PC-3 (cell line): ENCODE results near the gene GINS2. TPM values are rescaled to one million over a fixed set of nuclear protein-coding genes. Genes with fewer than 3 reads are reported as not detected.

Experiments
- ATAC-seq: fragments of 200-7000 bp; cut with Tn5 transposase; 2 replicates; pipeline ENCODE4 v1.9.1; 2020; ENCODE audit warnings: mild to moderate bottlenecking, moderate library complexity
- BruUV-seq: library from RNA; stranded (reverse); fragments of 400-500 nt; replicated peaks from 2 replicates; lab custom pipeline; 2021; lab: Mats Ljungman, UMichigan
- CTCF ChIA-PET: fragments of 300-600 bp; sonication (Branson Sonifier 250); formaldehyde crosslinking; loops from one replicate; lab custom pipeline; 2022; ENCODE audit warnings: antibody characterized with exemption; lab: Charles Lee
- POLR2A ChIA-PET: fragments of 300-600 bp; sonication (Branson Sonifier 250); formaldehyde crosslinking; loops from one replicate; lab custom pipeline; 2022; ENCODE audit warnings: antibody characterized with exemption; ENCODE audit not compliant: unreplicated experiment; lab: Charles Lee
- DNase-seq: peaks from one replicate; pipeline ENCODE4 v3.0.0-alpha.2; 2015
- H2AFZ ChIP-seq: fragments of 300-600 bp; sonication (generic); 2 replicates; pipeline ENCODE4 v1.6.0; 2016; ENCODE audit warnings: antibody characterized with exemption, low read length
- H3F3A ChIP-seq: fragments of 300-600 bp; sonication (generic); one replicate; pipeline ENCODE4 v1.6.0; 2017; ENCODE audit warnings: antibody characterized with exemption, low read length, control low read depth, mild to moderate bottlenecking; ENCODE audit not compliant: unreplicated experiment
- H3K27ac ChIP-seq: fragments of 300-600 bp; sonication (generic); 2 replicates; pipeline ENCODE4 v1.5.1; 2016; ENCODE audit warnings: mild to moderate bottlenecking, low read length
- H3K27me3 ChIP-seq: fragments of 300-600 bp; sonication (generic); 2 replicates; pipeline ENCODE4 v1.6.1; 2016; ENCODE audit warnings: low read length, mixed read lengths
- H3K36me3 ChIP-seq: fragments of 300-600 bp; sonication (generic); 2 replicates; pipeline ENCODE4 v1.6.1; 2016; ENCODE audit warnings: low read depth, mixed run types, low read length, mixed read lengths
- H3K4me1 ChIP-seq: fragments of 300-600 bp; sonication (generic); 2 replicates; pipeline ENCODE4 v1.5.1; 2016; ENCODE audit warnings: low read length; ENCODE audit not compliant: insufficient read depth
- H3K4me2 ChIP-seq: fragments of 300-600 bp; sonication (generic); 2 replicates; pipeline ENCODE4 v1.6.0; 2016; ENCODE audit warnings: low read length
- H3K4me3 ChIP-seq: fragments of 300-600 bp; sonication (generic); 2 replicates; pipeline ENCODE4 v1.5.1; 2016; ENCODE audit warnings: mild to moderate bottlenecking, low read length, mixed read lengths
- H3K79me2 ChIP-seq: fragments of 300-600 bp; sonication (generic); 2 replicates; pipeline ENCODE4 v1.6.1; 2017; ENCODE audit warnings: low read length, mixed read lengths
- H3K9ac ChIP-seq: fragments of 300-600 bp; sonication (generic); 2 replicates; pipeline ENCODE4 v1.6.0; 2016; ENCODE audit warnings: mild to moderate bottlenecking, low read length
- H3K9me2 ChIP-seq: fragments of 300-600 bp; sonication (generic); replicated peaks from 2 replicates; pipeline ENCODE4 v1.6.1; 2016; ENCODE audit warnings: mixed run types, low read length, mixed read lengths
- H3K9me3 ChIP-seq: fragments of 300-600 bp; sonication (generic); 2 replicates; pipeline ENCODE4 v1.6.1; 2016; ENCODE audit warnings: low read length, mixed read lengths
- H4K20me1 ChIP-seq: fragments of 300-600 bp; sonication (generic); 2 replicates; pipeline ENCODE4 v1.6.1; 2016; ENCODE audit warnings: low read length, mixed read lengths
- EZH2 ChIP-seq: fragments of 300-600 bp; sonication (generic); IDR thresholded peaks from one replicate; pipeline ENCODE4 v1.6.1; 2017; ENCODE audit warnings: antibody characterized with exemption, mild to moderate bottlenecking, low read length; ENCODE audit not compliant: unreplicated experiment
- EZH2phosphoT487 ChIP-seq: fragments of 300-600 bp; sonication (generic); IDR thresholded peaks from 2 replicates; pipeline ENCODE4 v1.6.1; 2018; ENCODE audit warnings: mild to moderate bottlenecking, antibody characterized with exemption, low read length, borderline replicate concordance
- intact Hi-C: fragments of 100-400 bp; cut with micrococcal nuclease; formaldehyde crosslinking; loops from 2 replicates; pipeline ENCODE4 v1.9.0; 2023
- total RNA-seq: library from RNA; depleted of rRNA; stranded (reverse); fragments of >200 nt; gene quantifications from 2 replicates; pipeline ENCODE4 v1.2.3, GENCODE V29; 2014
- TF ChIP-seq, protein P1 (sequence below): fragments of 300-600 bp; sonication (generic); conservative IDR thresholded peaks from 2 replicates; pipeline ENCODE4 v1.5.1; 2017; ENCODE audit warnings: antibody characterized with exemption, low read depth, mild to moderate bottlenecking, low read length

GINS2 gene
- total RNA-seq, 1 experiment from 2014 or later, result 28.7 TPM

DNA sequence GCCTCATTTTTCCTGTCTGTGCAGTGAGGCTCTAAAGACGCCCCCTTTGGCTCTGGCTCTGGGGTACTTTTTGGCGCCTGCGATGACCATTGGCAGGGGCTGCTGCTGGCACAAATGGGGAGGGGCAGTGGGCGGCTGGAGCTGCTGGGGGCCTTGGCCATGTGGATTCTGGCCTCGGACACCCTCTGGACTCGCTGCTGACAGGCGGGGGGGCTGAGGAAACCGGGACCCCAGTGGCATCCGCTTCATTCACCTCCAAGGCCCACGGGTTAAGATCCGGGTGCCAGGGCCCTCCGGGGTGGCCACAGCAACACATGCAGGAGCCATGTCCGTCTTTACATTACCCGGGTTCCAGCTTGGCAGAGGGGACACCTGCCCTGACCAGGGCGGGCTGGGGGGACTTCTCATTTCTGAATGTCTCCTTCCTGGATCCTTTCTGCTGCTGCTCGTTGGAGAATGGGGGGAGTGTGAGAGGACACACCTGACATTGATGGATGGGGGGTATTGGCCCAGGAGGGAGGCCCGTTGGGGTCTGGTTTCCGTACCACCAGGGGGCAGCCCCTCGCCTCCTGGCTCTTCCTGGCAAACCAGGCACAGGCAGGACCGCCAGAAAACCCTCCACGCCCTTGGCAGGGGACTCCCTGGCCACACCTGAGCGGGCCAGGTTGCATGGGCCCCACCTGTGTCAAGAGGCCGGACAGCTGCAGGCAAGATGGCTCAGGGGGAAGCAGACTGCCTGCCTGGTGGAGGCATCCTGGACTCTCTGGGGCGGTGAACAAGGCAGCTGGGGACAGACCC lies 53.8 kb downstream of the GINS2 start:
- Histone ChIP-seq H3F3A (no peaks in the 10 kb centered on the region), H3K4me3 (no peak overlapping the region), H3K27ac (no peak overlapping the region), H3K27me3 (no peaks in the 10 kb centered on the region), H3K36me3 (no peaks in the 10 kb centered on the region), H2AFZ (no peak overlapping the region), H3K4me2 (no peak overlapping the region), H3K4me1 (no peaks in the 10 kb centered on the region), H3K9ac (no peak overlapping the region), H3K9me2 (no peaks in the 10 kb centered on the region), H3K9me3 (no peaks in the 10 kb centered on the region), H4K20me1 (no peaks in the 10 kb centered on the region; the same call in 1 of the 2 replicates), H3K79me2 (peaks cover 68% of the 10 kb centered on the region)
- DNase-seq, result no peak
- CTCF ChIA-PET, result no interaction called here
- POLR2A ChIA-PET, result no interaction called here
- intact Hi-C loops, result no loop called here
- ATAC-seq, result no peak
- TF ChIP-seq EZH2phosphoT487 (no peak), EZH2 (no peak)
- TF ChIP-seq, protein P1, sequence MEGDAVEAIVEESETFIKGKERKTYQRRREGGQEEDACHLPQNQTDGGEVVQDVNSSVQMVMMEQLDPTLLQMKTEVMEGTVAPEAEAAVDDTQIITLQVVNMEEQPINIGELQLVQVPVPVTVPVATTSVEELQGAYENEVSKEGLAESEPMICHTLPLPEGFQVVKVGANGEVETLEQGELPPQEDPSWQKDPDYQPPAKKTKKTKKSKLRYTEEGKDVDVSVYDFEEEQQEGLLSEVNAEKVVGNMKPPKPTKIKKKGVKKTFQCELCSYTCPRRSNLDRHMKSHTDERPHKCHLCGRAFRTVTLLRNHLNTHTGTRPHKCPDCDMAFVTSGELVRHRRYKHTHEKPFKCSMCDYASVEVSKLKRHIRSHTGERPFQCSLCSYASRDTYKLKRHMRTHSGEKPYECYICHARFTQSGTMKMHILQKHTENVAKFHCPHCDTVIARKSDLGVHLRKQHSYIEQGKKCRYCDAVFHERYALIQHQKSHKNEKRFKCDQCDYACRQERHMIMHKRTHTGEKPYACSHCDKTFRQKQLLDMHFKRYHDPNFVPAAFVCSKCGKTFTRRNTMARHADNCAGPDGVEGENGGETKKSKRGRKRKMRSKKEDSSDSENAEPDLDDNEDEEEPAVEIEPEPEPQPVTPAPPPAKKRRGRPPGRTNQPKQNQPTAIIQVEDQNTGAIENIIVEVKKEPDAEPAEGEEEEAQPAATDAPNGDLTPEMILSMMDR, result 0 out of 2 replicates have a peak, but pooled peaks have one; percentile 22
- BruUV-seq, result no TSS peak

DNA sequence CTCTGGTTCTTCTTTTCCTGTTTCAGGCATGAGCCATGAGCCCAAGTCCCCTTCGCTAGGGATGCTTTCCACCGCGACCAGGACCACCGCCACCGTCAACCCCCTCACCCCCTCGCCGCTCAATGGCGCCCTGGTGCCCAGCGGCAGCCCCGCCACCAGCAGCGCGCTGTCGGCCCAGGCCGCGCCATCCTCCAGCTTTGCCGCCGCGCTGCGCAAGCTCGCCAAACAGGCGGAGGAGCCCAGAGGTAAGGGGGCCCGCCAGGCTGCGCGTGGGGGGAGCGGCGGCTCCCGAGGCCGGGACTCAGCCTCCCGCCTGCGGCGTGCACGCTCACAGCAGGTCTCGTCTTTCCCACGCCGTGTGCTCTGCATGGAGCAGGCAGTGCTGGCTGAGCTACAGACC lies 54.9 kb downstream of the GINS2 start:
- Histone ChIP-seq H3K36me3 (peaks cover 9% of the 10 kb centered on the region; the same call in 1 of the 2 replicates), H3K79me2 (peaks cover 72% of the 10 kb centered on the region), H3K27me3 (no peaks in the 10 kb centered on the region), H3K9me2 (no peaks in the 10 kb centered on the region), H3K27ac (no peak overlapping the region), H3K9me3 (no peaks in the 10 kb centered on the region), H3F3A (no peaks in the 10 kb centered on the region), H3K4me2 (no peak overlapping the region), H4K20me1 (no peaks in the 10 kb centered on the region; the same call in 1 of the 2 replicates), H3K4me1 (no peaks in the 10 kb centered on the region), H3K4me3 (no peak overlapping the region), H2AFZ (no peak overlapping the region), H3K9ac (no peak overlapping the region)
- CTCF ChIA-PET, result no interaction called here
- no peak for ATAC-seq
- DNase-seq, result no peak
- POLR2A ChIA-PET, result no interaction called here
- no TSS peak for BruUV-seq
- intact Hi-C loops, result no loop called here
- TF ChIP-seq, protein P1, result no peak
- no peak for TF ChIP-seq EZH2phosphoT487
- TF ChIP-seq EZH2, result no peak

DNA sequence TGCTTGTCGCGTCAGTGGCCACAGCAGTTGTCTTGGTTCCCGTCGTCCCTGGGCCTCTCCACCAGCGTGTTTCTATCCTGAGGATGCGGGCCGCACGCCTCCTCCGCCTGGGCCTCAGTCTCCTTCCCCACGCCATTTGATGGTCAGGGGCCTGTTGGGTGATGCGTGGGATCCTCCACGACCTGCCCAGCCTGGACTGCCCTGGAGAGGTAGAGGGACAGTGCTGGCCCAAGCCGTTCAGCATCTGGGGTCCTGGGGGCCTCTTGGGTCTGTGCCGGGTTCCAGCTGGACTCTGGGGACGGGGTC lies 55.4 kb downstream of the GINS2 start:
- no peaks in the 10 kb centered on the region; the same call in 1 of the 2 replicates for H4K20me1 ChIP-seq
- H3K27ac ChIP-seq, result no peak overlapping the region
- H3K4me1 ChIP-seq, result no peaks in the 10 kb centered on the region
- H3K9me3 ChIP-seq, result no peaks in the 10 kb centered on the region
- TF ChIP-seq EZH2 (no peak), EZH2phosphoT487 (no peak)
- TF ChIP-seq, protein P1, result no peak
- ChIA-PET POLR2A (no interaction called here), CTCF (no interaction called here)
- H3K4me2 ChIP-seq, result no peak overlapping the region
- no TSS peak for BruUV-seq
- no peaks in the 10 kb centered on the region for H3F3A ChIP-seq
- H3K4me3 ChIP-seq, result no peak overlapping the region
- H3K79me2 ChIP-seq, result peaks cover 74% of the 10 kb centered on the region
- H3K36me3 ChIP-seq, result peaks cover 9% of the 10 kb centered on the region; the same call in 1 of the 2 replicates
- H3K9me2 ChIP-seq, result no peaks in the 10 kb centered on the region
- H2AFZ ChIP-seq, result no peak overlapping the region
- no peaks in the 10 kb centered on the region for H3K27me3 ChIP-seq
- DNase-seq (no peak), ATAC-seq (no peak)
- no peak overlapping the region for H3K9ac ChIP-seq
- intact Hi-C loops, result no loop called here
